H9 (cell line): ENCODE measurements around the gene ITGA11. TPM values are rescaled to one million over a fixed set of nuclear protein-coding genes. Genes with fewer than 3 reads are reported as not detected.

ENCODE experiments used
- DNase-seq: peaks from one replicate; pipeline ENCODE4 v3.0.0-alpha.2; 2017
- H2AFZ ChIP-seq: one replicate; pipeline ENCODE4 v1.6.1; 2013; ENCODE audit warnings: mild to moderate bottlenecking, low read length, control low read depth, moderate library complexity
- H2AK5ac ChIP-seq: 2 replicates; pipeline ENCODE4 v1.6.1; 2013; ENCODE audit warnings: low read length, control low read depth, mixed read lengths; ENCODE audit not compliant: insufficient read length
- H2BK120ac ChIP-seq: one replicate; pipeline ENCODE4 v1.6.1; 2013; ENCODE audit warnings: low read depth, mild to moderate bottlenecking, low read length, control low read depth, inconsistent platforms; ENCODE audit not compliant: poor library complexity, severe bottlenecking
- H2BK12ac ChIP-seq: 2 replicates; pipeline ENCODE4 v1.6.1; 2013; ENCODE audit warnings: low read length, control low read depth, mixed read lengths, low read depth; ENCODE audit not compliant: insufficient read length
- H2BK15ac ChIP-seq: 2 replicates; pipeline ENCODE4 v1.6.1; 2013; ENCODE audit warnings: low read depth, low read length, control low read depth
- H2BK20ac ChIP-seq: one replicate; pipeline ENCODE4 v1.6.1; 2013; ENCODE audit warnings: low read depth, mild to moderate bottlenecking, low read length, control low read depth, inconsistent platforms; ENCODE audit not compliant: poor library complexity, severe bottlenecking
- H2BK5ac ChIP-seq: 2 replicates; pipeline ENCODE4 v1.6.1; 2013; ENCODE audit warnings: low read length, control low read depth, mixed read lengths; ENCODE audit not compliant: insufficient read length
- H3K14ac ChIP-seq: 2 replicates; pipeline ENCODE4 v1.6.1; 2013; ENCODE audit warnings: low read length, control low read depth; ENCODE audit not compliant: insufficient read depth
- H3K18ac ChIP-seq: 2 replicates; pipeline ENCODE4 v1.6.1; 2013; ENCODE audit warnings: low read depth, mild to moderate bottlenecking, mixed read lengths, low read length, control low read depth; ENCODE audit not compliant: insufficient read length
- H3K23ac ChIP-seq: 2 replicates; pipeline ENCODE4 v1.6.1; 2013; ENCODE audit warnings: low read length, control low read depth, mixed read lengths, low read depth; ENCODE audit not compliant: insufficient read length
- H3K23me2 ChIP-seq: 2 replicates; pipeline ENCODE4 v1.6.1; 2013; ENCODE audit warnings: low read depth, mild to moderate bottlenecking, mixed read lengths, low read length, control low read depth; ENCODE audit not compliant: insufficient read length, poor library complexity, severe bottlenecking
- H3K27ac ChIP-seq: 2 replicates; pipeline ENCODE4 v1.5.1; 2013; ENCODE audit warnings: low read length, control low read depth, mixed read lengths, low read depth; ENCODE audit not compliant: insufficient read length
- H3K27me3 ChIP-seq: 2 replicates; pipeline ENCODE4 v1.6.1; 2013; ENCODE audit warnings: low read length, control low read depth, inconsistent platforms; ENCODE audit not compliant: insufficient read depth
- H3K4ac ChIP-seq: 2 replicates; pipeline ENCODE4 v1.6.1; 2013; ENCODE audit warnings: low read depth, mild to moderate bottlenecking, control low read depth, inconsistent platforms, low read length, moderate library complexity
- H3K4me1 ChIP-seq: 2 replicates; pipeline ENCODE4 v1.6.1; 2013; ENCODE audit warnings: low read length, control low read depth, inconsistent platforms; ENCODE audit not compliant: insufficient read depth
- H3K4me2 ChIP-seq: 2 replicates; pipeline ENCODE4 v1.6.1; 2013; ENCODE audit warnings: low read length, control low read depth, mixed read lengths; ENCODE audit not compliant: insufficient read length, insufficient read depth
- H3K56ac ChIP-seq: 2 replicates; pipeline ENCODE4 v1.6.1; 2013; ENCODE audit warnings: low read depth, mild to moderate bottlenecking, mixed read lengths, low read length, control low read depth; ENCODE audit not compliant: insufficient read length
- H3K79me1 ChIP-seq: 2 replicates; pipeline ENCODE4 v1.6.1; 2013; ENCODE audit warnings: low read depth, mild to moderate bottlenecking, moderate library complexity, low read length, control low read depth, inconsistent platforms; ENCODE audit not compliant: insufficient read depth, poor library complexity, severe bottlenecking
- H3K79me2 ChIP-seq: 2 replicates; pipeline ENCODE4 v1.6.1; 2013; ENCODE audit warnings: low read length, control low read depth, inconsistent platforms; ENCODE audit not compliant: insufficient read depth
- H3K9ac ChIP-seq: 2 replicates; pipeline ENCODE4 v1.6.1; 2013; ENCODE audit warnings: low read length, control low read depth, mixed read lengths; ENCODE audit not compliant: insufficient read length; ENCODE audit errors: extremely low read depth
- H3K9me3 ChIP-seq: one replicate; pipeline ENCODE4 v1.6.1; 2013; ENCODE audit warnings: low read depth, low read length, inconsistent platforms; ENCODE audit not compliant: control insufficient read depth
- H3T11ph ChIP-seq: one replicate; pipeline ENCODE4 v1.6.1; 2013; ENCODE audit warnings: mild to moderate bottlenecking, low read length, control low read depth, inconsistent platforms
- H4K20me1 ChIP-seq: one replicate; pipeline ENCODE4 v1.6.1; 2013; ENCODE audit not compliant: control insufficient read depth, insufficient read length, insufficient read depth
- H4K5ac ChIP-seq: 2 replicates; pipeline ENCODE4 v1.6.1; 2013; ENCODE audit warnings: low read depth, mild to moderate bottlenecking, mixed read lengths, low read length, control low read depth; ENCODE audit not compliant: insufficient read length
- H4K8ac ChIP-seq: replicated peaks from 2 replicates; pipeline ENCODE4 v1.6.1; 2013; ENCODE audit warnings: low read length, control low read depth, mixed read lengths, low read depth; ENCODE audit not compliant: insufficient read length
- H4K91ac ChIP-seq: 2 replicates; pipeline ENCODE4 v1.6.1; 2013; ENCODE audit warnings: low read depth, mild to moderate bottlenecking, moderate library complexity, mixed read lengths, low read length, control low read depth; ENCODE audit not compliant: insufficient read length
- H3K27ac Mint-ChIP-seq, 3 experiments: 2 replicates in 2 of 3; 3 replicates in 1 of 3; pipeline ENCODE4 v1.8.0; 2020 to 2021; ENCODE audit warnings: mixed read lengths in 3 of 3, mild to moderate bottlenecking in 1 of 3, moderate library complexity in 1 of 3
- H3K27me3 Mint-ChIP-seq: 2 replicates; pipeline ENCODE4 v1.8.0; 2021; ENCODE audit warnings: low read depth, mild to moderate bottlenecking, moderate library complexity, mixed read lengths
- H3K36me3 Mint-ChIP-seq, 3 experiments: 2 replicates in 2 of 3; 3 replicates in 1 of 3; pipeline ENCODE4 v1.8.0; 2020 to 2021; ENCODE audit warnings: low read depth in 3 of 3, mixed read lengths in 3 of 3; ENCODE audit not compliant: insufficient read depth in 1 of 3
- H3K4me1 Mint-ChIP-seq, 2 experiments: 2 replicates each; pipeline ENCODE4 v1.8.0; 2020; ENCODE audit warnings: mixed read lengths in 2 of 2
- H3K4me3 Mint-ChIP-seq, 2 experiments: 2 replicates in 1 of 2; 3 replicates in 1 of 2; pipeline ENCODE4 v1.8.0; 2020 to 2021; ENCODE audit warnings: mild to moderate bottlenecking in 2 of 2, mixed read lengths in 2 of 2, moderate library complexity in 1 of 2
- H3K9me3 Mint-ChIP-seq, 2 experiments: 2 replicates in 1 of 2; 3 replicates in 1 of 2; pipeline ENCODE4 v1.8.0; 2020; ENCODE audit warnings: mild to moderate bottlenecking in 2 of 2, mixed read lengths in 2 of 2, moderate library complexity in 1 of 2
- CTCF ChIP-seq: fragments of 200-600 bp; sonication (generic); conservative IDR thresholded peaks from 3 replicates; pipeline ENCODE4 v1.8.0; 2021; ENCODE audit warnings: antibody characterized with exemption, mild to moderate bottlenecking
- WGBS: extraction: QIAGEN DNeasy Blood & Tissue Kit; methylation state at CpG from one replicate; pipeline ENCODE4 v1.1.7; 2013; ENCODE audit warnings: missing lambda C conversion rate, low lambda C conversion rate, mixed read lengths; ENCODE audit not compliant: insufficient read length; ENCODE audit errors: extremely low coverage; 5-methylcytosine and 5-hydroxymethylcytosine counted together
- total RNA-seq: library from RNA; stranded (reverse); gene quantifications from 2 replicates; pipeline ENCODE4 v1.2.1, GENCODE V29; 2021

ITGA11 gene
- total RNA-seq, 1 experiment from 2014 or later: 0.07 TPM

- no peaks in the 10 kb centered on the region for H3K27me3 Mint-ChIP-seq
- H3K9ac ChIP-seq: no peak overlapping the region
- no peak overlapping the region for H3K4me3 Mint-ChIP-seq
- H3K23ac ChIP-seq: no peak overlapping the region
- H4K5ac ChIP-seq: no peak overlapping the region
- no peak overlapping the region for H4K91ac ChIP-seq
- H3K36me3 Mint-ChIP-seq: peaks cover 30 to 58% (median 45%) of the 10 kb centered on the region in 3 experiments
- H3K4me1 ChIP-seq: no peaks in the 10 kb centered on the region; the same call in 1 of the 2 replicates
- no peak overlapping the region for H2AK5ac ChIP-seq
- no peak overlapping the region for H2BK12ac ChIP-seq
- no peaks in the 10 kb centered on the region for H4K20me1 ChIP-seq
- TF ChIP-seq CTCF: no peak
- no peak overlapping the region for H3K4ac ChIP-seq
- no peak overlapping the region for H4K8ac ChIP-seq
- no peaks in the 10 kb centered on the region for H3K79me1 ChIP-seq
- H2BK5ac ChIP-seq: no peak overlapping the region
- no peak overlapping the region for H3K14ac ChIP-seq
- no peak for DNase-seq
- H3K56ac ChIP-seq: no peak overlapping the region
- H3K9me3 ChIP-seq: no peaks in the 10 kb centered on the region
- H2BK15ac ChIP-seq: no peak overlapping the region
- peaks cover 69 to 70% of the 10 kb centered on the region in 2 experiments for H3K4me1 Mint-ChIP-seq
- H3K27ac ChIP-seq: no peak overlapping the region
- no peak overlapping the region for H2BK20ac ChIP-seq
- peak overlapping the region in 2 of 3 experiments; percentile 39 to 55; a peak in 2 of 7 replicates for H3K27ac Mint-ChIP-seq
- H3K79me2 ChIP-seq: peaks cover 18% of the 10 kb centered on the region; the same call in 1 of the 2 replicates
- H3K23me2 ChIP-seq: no peaks in the 10 kb centered on the region
- WGBS: no CpG with 5 or more reads among the region's 2 CpGs
- peaks cover 7 to 11% of the 10 kb centered on the region in 2 experiments for H3K9me3 Mint-ChIP-seq
- H3K27me3 ChIP-seq: no peaks in the 10 kb centered on the region
- no peak overlapping the region for H3K4me2 ChIP-seq
- no peak overlapping the region for H2BK120ac ChIP-seq
- no peak overlapping the region for H2AFZ ChIP-seq
- no peak overlapping the region for H3T11ph ChIP-seq
- no peak overlapping the region for H3K18ac ChIP-seq
Measured at GRCh38 chr15:68289057-68289456, 142.9 kb downstream of the ITGA11 start.
